ENCODE measurements around the gene KBTBD7.

The KBTBD7 gene

GRCh38 chr13:41222259-41222852 is 28.0 kb upstream of the KBTBD7 start:
- no peak overlapping the region for H3K4me3 ChIP-seq (ENCODE audit: low read length in 2 of 2)
- H3K27me3 ChIP-seq (ENCODE audit: control insufficient read depth in 2 of 2, insufficient read depth in 2 of 2, low read length in 2 of 2): no peaks in the 10 kb centered on the region
- H3K36me3 ChIP-seq (ENCODE audit: control insufficient read depth in 2 of 2, insufficient read depth in 2 of 2, low read length in 2 of 2): peaks cover 0 to 7% of the 10 kb centered on the region in 2 donors
- H3K9me3 ChIP-seq (ENCODE audit: control insufficient read depth in 2 of 2, low read length in 2 of 2): no peaks in the 10 kb centered on the region
- H3K9ac ChIP-seq (ENCODE audit: low read depth in 1 of 2, low read length in 2 of 2): no peak overlapping the region
- H3K27ac ChIP-seq (ENCODE audit: low read depth in 2 of 2, low read length in 2 of 2): no peak overlapping the region
- H3K4me1 ChIP-seq (ENCODE audit: control insufficient read depth in 2 of 2, insufficient read depth in 2 of 2, low read length in 2 of 2): no peaks in the 10 kb centered on the region

GRCh38 chr13:41220401-41220800 is 26.0 kb upstream of the KBTBD7 start:
- Histone ChIP-seq H3K9ac (ENCODE audit: low read depth in 1 of 2, low read length in 2 of 2) (no peak overlapping the region), H3K9me3 (ENCODE audit: control insufficient read depth in 2 of 2, low read length in 2 of 2) (no peaks in the 10 kb centered on the region), H3K36me3 (ENCODE audit: control insufficient read depth in 2 of 2, insufficient read depth in 2 of 2, low read length in 2 of 2) (peaks cover 0 to 7% of the 10 kb centered on the region in 2 donors), H3K4me3 (ENCODE audit: low read length in 2 of 2) (no peak overlapping the region), H3K27me3 (ENCODE audit: control insufficient read depth in 2 of 2, insufficient read depth in 2 of 2, low read length in 2 of 2) (no peaks in the 10 kb centered on the region), H3K4me1 (ENCODE audit: control insufficient read depth in 2 of 2, insufficient read depth in 2 of 2, low read length in 2 of 2) (no peaks in the 10 kb centered on the region), H3K27ac (ENCODE audit: low read depth in 2 of 2, low read length in 2 of 2) (no peak overlapping the region)

GRCh38 chr13:41216160-41216559 is 21.8 kb upstream of the KBTBD7 start:
- Histone ChIP-seq H3K27ac (ENCODE audit: low read depth in 2 of 2, low read length in 2 of 2) (no peak overlapping the region), H3K4me1 (ENCODE audit: control insufficient read depth in 2 of 2, insufficient read depth in 2 of 2, low read length in 2 of 2) (no peaks in the 10 kb centered on the region), H3K4me3 (ENCODE audit: low read length in 2 of 2) (no peak overlapping the region), H3K36me3 (ENCODE audit: control insufficient read depth in 2 of 2, insufficient read depth in 2 of 2, low read length in 2 of 2) (no peaks in the 10 kb centered on the region), H3K9me3 (ENCODE audit: control insufficient read depth in 2 of 2, low read length in 2 of 2) (no peaks in the 10 kb centered on the region), H3K9ac (ENCODE audit: low read depth in 1 of 2, low read length in 2 of 2) (no peak overlapping the region), H3K27me3 (ENCODE audit: control insufficient read depth in 2 of 2, insufficient read depth in 2 of 2, low read length in 2 of 2) (no peaks in the 10 kb centered on the region)

- H3K9me3 ChIP-seq (ENCODE audit: control insufficient read depth in 2 of 2, low read length in 2 of 2): no peaks in the 10 kb centered on the region
- H3K36me3 ChIP-seq (ENCODE audit: control insufficient read depth in 2 of 2, insufficient read depth in 2 of 2, low read length in 2 of 2): no peaks in the 10 kb centered on the region
- H3K9ac ChIP-seq (ENCODE audit: low read depth in 1 of 2, low read length in 2 of 2): no peak overlapping the region
- H3K27me3 ChIP-seq (ENCODE audit: control insufficient read depth in 2 of 2, insufficient read depth in 2 of 2, low read length in 2 of 2): no peaks in the 10 kb centered on the region
- no peaks in the 10 kb centered on the region for H3K4me1 ChIP-seq (ENCODE audit: control insufficient read depth in 2 of 2, insufficient read depth in 2 of 2, low read length in 2 of 2)
- H3K4me3 ChIP-seq (ENCODE audit: low read length in 2 of 2): no peak overlapping the region
- no peak overlapping the region for H3K27ac ChIP-seq (ENCODE audit: low read depth in 2 of 2, low read length in 2 of 2)
Measured at GRCh38 chr13:41213919-41214318, 19.6 kb upstream of the KBTBD7 start.

GRCh38 chr13:41213316-41213715 is 18.9 kb upstream of the KBTBD7 start:
- H3K4me1 ChIP-seq (ENCODE audit: control insufficient read depth in 2 of 2, insufficient read depth in 2 of 2, low read length in 2 of 2): no peaks in the 10 kb centered on the region
- no peak overlapping the region for H3K9ac ChIP-seq (ENCODE audit: low read depth in 1 of 2, low read length in 2 of 2)
- no peaks in the 10 kb centered on the region for H3K27me3 ChIP-seq (ENCODE audit: control insufficient read depth in 2 of 2, insufficient read depth in 2 of 2, low read length in 2 of 2)
- no peak overlapping the region for H3K4me3 ChIP-seq (ENCODE audit: low read length in 2 of 2)
- no peaks in the 10 kb centered on the region for H3K9me3 ChIP-seq (ENCODE audit: control insufficient read depth in 2 of 2, low read length in 2 of 2)
- no peaks in the 10 kb centered on the region for H3K36me3 ChIP-seq (ENCODE audit: control insufficient read depth in 2 of 2, insufficient read depth in 2 of 2, low read length in 2 of 2)
- H3K27ac ChIP-seq (ENCODE audit: low read depth in 2 of 2, low read length in 2 of 2): no peak overlapping the region

GRCh38 chr13:41212881-41213280 is 18.5 kb upstream of the KBTBD7 start:
- no peaks in the 10 kb centered on the region for H3K36me3 ChIP-seq (ENCODE audit: control insufficient read depth in 2 of 2, insufficient read depth in 2 of 2, low read length in 2 of 2)
- H3K27me3 ChIP-seq (ENCODE audit: control insufficient read depth in 2 of 2, insufficient read depth in 2 of 2, low read length in 2 of 2): no peaks in the 10 kb centered on the region
- H3K9me3 ChIP-seq (ENCODE audit: control insufficient read depth in 2 of 2, low read length in 2 of 2): no peaks in the 10 kb centered on the region
- no peak overlapping the region for H3K4me3 ChIP-seq (ENCODE audit: low read length in 2 of 2)
- no peak overlapping the region for H3K27ac ChIP-seq (ENCODE audit: low read depth in 2 of 2, low read length in 2 of 2)
- H3K4me1 ChIP-seq (ENCODE audit: control insufficient read depth in 2 of 2, insufficient read depth in 2 of 2, low read length in 2 of 2): no peaks in the 10 kb centered on the region
- H3K9ac ChIP-seq (ENCODE audit: low read depth in 1 of 2, low read length in 2 of 2): no peak overlapping the region

GRCh38 chr13:41211062-41211461 is 16.7 kb upstream of the KBTBD7 start:
- Histone ChIP-seq H3K27me3 (ENCODE audit: control insufficient read depth in 2 of 2, insufficient read depth in 2 of 2, low read length in 2 of 2) (no peaks in the 10 kb centered on the region), H3K9me3 (ENCODE audit: control insufficient read depth in 2 of 2, low read length in 2 of 2) (no peaks in the 10 kb centered on the region), H3K27ac (ENCODE audit: low read depth in 2 of 2, low read length in 2 of 2) (no peak overlapping the region), H3K4me1 (ENCODE audit: control insufficient read depth in 2 of 2, insufficient read depth in 2 of 2, low read length in 2 of 2) (no peaks in the 10 kb centered on the region), H3K9ac (ENCODE audit: low read depth in 1 of 2, low read length in 2 of 2) (no peak overlapping the region), H3K36me3 (ENCODE audit: control insufficient read depth in 2 of 2, insufficient read depth in 2 of 2, low read length in 2 of 2) (no peaks in the 10 kb centered on the region), H3K4me3 (ENCODE audit: low read length in 2 of 2) (no peak overlapping the region)

GRCh38 chr13:41206467-41206866 is 12.1 kb upstream of the KBTBD7 start:
- Histone ChIP-seq H3K27ac (ENCODE audit: low read depth in 2 of 2, low read length in 2 of 2) (no peak overlapping the region), H3K4me1 (ENCODE audit: control insufficient read depth in 2 of 2, insufficient read depth in 2 of 2, low read length in 2 of 2) (no peaks in the 10 kb centered on the region), H3K36me3 (ENCODE audit: control insufficient read depth in 2 of 2, insufficient read depth in 2 of 2, low read length in 2 of 2) (no peaks in the 10 kb centered on the region), H3K27me3 (ENCODE audit: control insufficient read depth in 2 of 2, insufficient read depth in 2 of 2, low read length in 2 of 2) (no peaks in the 10 kb centered on the region), H3K4me3 (ENCODE audit: low read length in 2 of 2) (no peak overlapping the region), H3K9me3 (ENCODE audit: control insufficient read depth in 2 of 2, low read length in 2 of 2) (no peaks in the 10 kb centered on the region), H3K9ac (ENCODE audit: low read depth in 1 of 2, low read length in 2 of 2) (no peak overlapping the region)

- H3K9me3 ChIP-seq (ENCODE audit: control insufficient read depth in 2 of 2, low read length in 2 of 2): no peaks in the 10 kb centered on the region
- H3K4me1 ChIP-seq (ENCODE audit: control insufficient read depth in 2 of 2, insufficient read depth in 2 of 2, low read length in 2 of 2): no peaks in the 10 kb centered on the region
- H3K4me3 ChIP-seq (ENCODE audit: low read length in 2 of 2): no peak overlapping the region
- no peaks in the 10 kb centered on the region for H3K27me3 ChIP-seq (ENCODE audit: control insufficient read depth in 2 of 2, insufficient read depth in 2 of 2, low read length in 2 of 2)
- H3K36me3 ChIP-seq (ENCODE audit: control insufficient read depth in 2 of 2, insufficient read depth in 2 of 2, low read length in 2 of 2): no peaks in the 10 kb centered on the region
- H3K9ac ChIP-seq (ENCODE audit: low read depth in 1 of 2, low read length in 2 of 2): no peak overlapping the region
- H3K27ac ChIP-seq (ENCODE audit: low read depth in 2 of 2, low read length in 2 of 2): no peak overlapping the region
Measured at GRCh38 chr13:41203810-41204209, 9.4 kb upstream of the KBTBD7 start.

GRCh38 chr13:41200126-41200525 is 5.8 kb upstream of the KBTBD7 start:
- H3K4me3 ChIP-seq (ENCODE audit: low read length in 2 of 2): no peak overlapping the region
- H3K9me3 ChIP-seq (ENCODE audit: control insufficient read depth in 2 of 2, low read length in 2 of 2): no peaks in the 10 kb centered on the region
- no peak overlapping the region for H3K9ac ChIP-seq (ENCODE audit: low read depth in 1 of 2, low read length in 2 of 2)
- H3K36me3 ChIP-seq (ENCODE audit: control insufficient read depth in 2 of 2, insufficient read depth in 2 of 2, low read length in 2 of 2): no peaks in the 10 kb centered on the region
- H3K4me1 ChIP-seq (ENCODE audit: control insufficient read depth in 2 of 2, insufficient read depth in 2 of 2, low read length in 2 of 2): no peaks in the 10 kb centered on the region
- H3K27ac ChIP-seq (ENCODE audit: low read depth in 2 of 2, low read length in 2 of 2): no peak overlapping the region
- H3K27me3 ChIP-seq (ENCODE audit: control insufficient read depth in 2 of 2, insufficient read depth in 2 of 2, low read length in 2 of 2): no peaks in the 10 kb centered on the region

- peaks cover 0 to 2% of the 10 kb centered on the region in 2 donors for H3K4me1 ChIP-seq (ENCODE audit: control insufficient read depth in 2 of 2, insufficient read depth in 2 of 2, low read length in 2 of 2)
- H3K27me3 ChIP-seq (ENCODE audit: control insufficient read depth in 2 of 2, insufficient read depth in 2 of 2, low read length in 2 of 2): no peaks in the 10 kb centered on the region
- H3K9ac ChIP-seq (ENCODE audit: low read depth in 1 of 2, low read length in 2 of 2): no peak overlapping the region
- H3K36me3 ChIP-seq (ENCODE audit: control insufficient read depth in 2 of 2, insufficient read depth in 2 of 2, low read length in 2 of 2): no peaks in the 10 kb centered on the region
- H3K9me3 ChIP-seq (ENCODE audit: control insufficient read depth in 2 of 2, low read length in 2 of 2): no peaks in the 10 kb centered on the region
- no peak overlapping the region for H3K27ac ChIP-seq (ENCODE audit: low read depth in 2 of 2, low read length in 2 of 2)
- H3K4me3 ChIP-seq (ENCODE audit: low read length in 2 of 2): no peak overlapping the region
Measured at GRCh38 chr13:41199526-41199925, 5.2 kb upstream of the KBTBD7 start.

Measured in mucosa of rectum (tissue), 2 donors.